ENCODE measurements around the gene TMPRSS7. TPM values are rescaled to one million over a fixed set of nuclear protein-coding genes. Genes with fewer than 3 reads are reported as not detected.
A peak's percentile ranks its signal among the peaks of the same experiment; 100 is the strongest.

TMPRSS7 gene
- total RNA-seq, 4 donors from 2014 or later, result not detected

- TF ChIP-seq POLR2A (IDR thresholded peaks at IDR 0.05; ENCODE audit: low read depth) (no peak), EP300 (IDR thresholded peaks at IDR 0.05) (no peak), POLR2AphosphoS5 (IDR thresholded peaks at IDR 0.05) (no peak), CTCF (IDR thresholded peaks at IDR 0.05) (no peak)
- H3K9me3 ChIP-seq, result no peaks in the 10 kb centered on the region
- peak overlapping the region; percentile 40 to 57 (median 44) for H3K27ac ChIP-seq (replicated peaks in 1 of 4)
- no peak for DNase-seq (ENCODE audit: extremely low spot score)
- H3K4me3 ChIP-seq, result peak overlapping the region; percentile 54 to 66 (median 61)
- no peaks in the 10 kb centered on the region for H3K27me3 ChIP-seq
- no peaks in the 10 kb centered on the region for H3K36me3 ChIP-seq
- H3K4me1 ChIP-seq, result peaks cover 16 to 23% (median 19%) of the 10 kb centered on the region in 4 donors
- intact Hi-C loops (cut with DNase I), result no loop called here
- 41% methylated on average over 14 of the region's 14 CpGs for WGBS
Measured at GRCh38 chr3:112086875-112087524, 52.5 kb downstream of the TMPRSS7 start.

- no peaks in the 10 kb centered on the region for H3K36me3 ChIP-seq
- peaks cover 18 to 29% (median 20%) of the 10 kb centered on the region in 4 donors for H3K4me1 ChIP-seq
- no peaks in the 10 kb centered on the region for H3K9me3 ChIP-seq
- DNase-seq (ENCODE audit: extremely low spot score), result no peak
- TF ChIP-seq POLR2AphosphoS5 (IDR thresholded peaks at IDR 0.05) (no peak), CTCF (IDR thresholded peaks at IDR 0.05) (no peak), POLR2A (IDR thresholded peaks at IDR 0.05; ENCODE audit: low read depth) (no peak), EP300 (IDR thresholded peaks at IDR 0.05) (no peak)
- intact Hi-C loops (cut with DNase I), result no loop called here
- no peak overlapping the region for H3K27ac ChIP-seq (replicated peaks in 1 of 4)
- H3K4me3 ChIP-seq, result no peak overlapping the region
- 94% methylated on average over 5 of the region's 5 CpGs for WGBS
- H3K27me3 ChIP-seq, result no peaks in the 10 kb centered on the region
Measured at GRCh38 chr3:112087746-112088145, 53.2 kb downstream of the TMPRSS7 start.

GRCh38 chr3:112088944-112089343, 54.4 kb downstream of the TMPRSS7 start:
- no peaks in the 10 kb centered on the region for H3K27me3 ChIP-seq
- no peak overlapping the region for H3K27ac ChIP-seq (replicated peaks in 1 of 4)
- WGBS, result 74% methylated on average over 4 of the region's 4 CpGs
- no peaks in the 10 kb centered on the region for H3K36me3 ChIP-seq
- no peaks in the 10 kb centered on the region for H3K9me3 ChIP-seq
- TF ChIP-seq POLR2AphosphoS5 (IDR thresholded peaks at IDR 0.05) (no peak), POLR2A (IDR thresholded peaks at IDR 0.05; ENCODE audit: low read depth) (no peak), EP300 (IDR thresholded peaks at IDR 0.05) (no peak), CTCF (IDR thresholded peaks at IDR 0.05) (no peak)
- intact Hi-C loops (cut with DNase I), result no loop called here
- no peak overlapping the region for H3K4me3 ChIP-seq
- H3K4me1 ChIP-seq, result peaks cover 18 to 35% (median 20%) of the 10 kb centered on the region in 4 donors
- no peak for DNase-seq (ENCODE audit: extremely low spot score)

GRCh38 chr3:112089956-112090886, 55.7 kb downstream of the TMPRSS7 start:
- intact Hi-C loops (cut with DNase I), result no loop called here
- no peak for TF ChIP-seq CTCF (IDR thresholded peaks at IDR 0.05)
- TF ChIP-seq POLR2AphosphoS5 (IDR thresholded peaks at IDR 0.05), result no peak
- no peak for TF ChIP-seq EP300 (IDR thresholded peaks at IDR 0.05)
- TF ChIP-seq POLR2A (IDR thresholded peaks at IDR 0.05; ENCODE audit: low read depth), result no peak
- H3K27ac ChIP-seq (replicated peaks in 1 of 4), result no peak overlapping the region
- H3K27me3 ChIP-seq, result no peaks in the 10 kb centered on the region
- H3K9me3 ChIP-seq, result no peaks in the 10 kb centered on the region
- H3K4me1 ChIP-seq, result peaks cover 18 to 35% (median 20%) of the 10 kb centered on the region in 4 donors
- no peak for DNase-seq (ENCODE audit: extremely low spot score)
- H3K4me3 ChIP-seq, result no peak overlapping the region
- 77% methylated on average over 9 of the region's 9 CpGs for WGBS
- no peaks in the 10 kb centered on the region for H3K36me3 ChIP-seq

Data from esophagus muscularis mucosa (tissue), 4 donors.